ENCODE measurements around the gene XKR8. TPM values are rescaled to one million over a fixed set of nuclear protein-coding genes. Genes with fewer than 3 reads are reported as not detected.

XKR8 gene
- 2.8 and 4.0 TPM in 2 replicates for total RNA-seq (2022)
- Bru-seq, nascent RNA, result percentile 41 among the genes with signal in this experiment
- BruChase-seq, experiment 1, labeled RNA remaining after a 6-hour chase, result percentile 44 among the genes with signal in this experiment
- BruChase-seq, experiment 2, labeled RNA remaining after a 2-hour chase, result percentile 51 among the genes with signal in this experiment
- long read RNA-seq, transcript XKR8-201 (3 exons, 2,692 nt), result major isoform, 5 of 8 reads
- long read RNA-seq, partial matches to known transcripts, result 0 of 8 reads
- long read RNA-seq, other reads (novel, unspliced or antisense), result 3 of 8 reads

GRCh38 chr1:27959792-27960603 lies at the start of gene XKR8:
TSS of gene XKR8 (plus strand) at chr1:27959973. CDS start at chr1:27960070, 97 bp downstream.
- Mint-ChIP-seq H3K27ac (ENCODE audit: low read depth, unreplicated experiment) (peak within 1 kb of the TSS; percentile 93), H3K36me3 (ENCODE audit: insufficient read depth, unreplicated experiment) (peaks cover 17% of the 10 kb centered on the region), H3K9me3 (ENCODE audit: unreplicated experiment) (no peaks in the 10 kb centered on the region), H3K4me1 (ENCODE audit: insufficient read depth, unreplicated experiment) (peaks cover 15% of the 10 kb centered on the region), H3K27me3 (ENCODE audit: insufficient read depth, unreplicated experiment) (no peaks in the 10 kb centered on the region), H3K4me3 (ENCODE audit: unreplicated experiment) (peak within 1 kb of the TSS; percentile 79)
- no TSS peak for BruUV-seq (replicated peaks)
- intact Hi-C loops (cut with micrococcal nuclease), result loop anchor here (1.0 to 5.0 kb wide), 2 partner anchors 19 to 103 kb away; no protein-coding TSS in a partner anchor
- DNase-seq (ENCODE audit: unreplicated experiment), result peak; percentile 82
- peak; percentile 38 for TF ChIP-seq CTCF (IDR thresholded peaks at IDR 0.05; ENCODE audit: unreplicated experiment)
- POLR2A ChIA-PET, result interaction anchor here (0.6 to 2.6 kb wide), 11 partner anchors 8 to 187 kb away, joined by 3 to 21 read pairs (median 4); partner anchors contain the start of gene STX12
- CTCF ChIA-PET, result interaction anchor here (0.5 to 1.7 kb wide), 5 partner anchors 10 to 1522 kb away, joined by 3 to 5 read pairs (median 3); no protein-coding TSS in a partner anchor

DNA sequence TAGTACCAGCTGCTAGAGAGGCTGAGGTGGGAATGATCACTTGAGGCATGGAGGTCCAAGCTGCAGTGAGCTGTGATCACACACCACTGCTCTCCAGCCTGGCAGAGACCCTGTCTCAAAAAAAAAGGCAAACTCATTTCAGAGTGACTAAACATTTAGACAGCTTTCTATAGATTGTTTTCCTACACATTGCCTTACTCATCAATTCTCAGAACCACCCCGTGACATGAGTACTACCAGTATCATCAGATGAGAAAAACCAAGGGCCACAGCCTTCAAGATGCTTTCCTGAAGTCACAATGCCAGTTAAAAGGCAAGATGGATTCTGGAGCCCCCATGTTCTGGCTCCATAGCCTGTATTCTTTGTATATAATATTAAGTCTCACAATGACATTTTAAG lies 47.3 kb upstream of the XKR8 start:
- Mint-ChIP-seq H3K27me3 (ENCODE audit: insufficient read depth, unreplicated experiment) (no peaks in the 10 kb centered on the region), H3K27ac (ENCODE audit: low read depth, unreplicated experiment) (no peak overlapping the region), H3K4me1 (ENCODE audit: insufficient read depth, unreplicated experiment) (no peaks in the 10 kb centered on the region), H3K9me3 (ENCODE audit: unreplicated experiment) (no peaks in the 10 kb centered on the region), H3K36me3 (ENCODE audit: insufficient read depth, unreplicated experiment) (peaks cover 30% of the 10 kb centered on the region), H3K4me3 (ENCODE audit: unreplicated experiment) (no peak overlapping the region)
- intact Hi-C loops (cut with micrococcal nuclease), result no loop called here
- no peak for TF ChIP-seq CTCF (IDR thresholded peaks at IDR 0.05; ENCODE audit: unreplicated experiment)
- POLR2A ChIA-PET, result no interaction called here
- BruUV-seq (replicated peaks), result no TSS peak
- no peak for DNase-seq (ENCODE audit: unreplicated experiment)
- CTCF ChIA-PET, result no interaction called here

- Mint-ChIP-seq H3K4me3 (ENCODE audit: unreplicated experiment) (peak overlapping the region; percentile 97), H3K4me1 (ENCODE audit: insufficient read depth, unreplicated experiment) (no peaks in the 10 kb centered on the region), H3K27me3 (ENCODE audit: insufficient read depth, unreplicated experiment) (no peaks in the 10 kb centered on the region), H3K36me3 (ENCODE audit: insufficient read depth, unreplicated experiment) (peaks cover 13% of the 10 kb centered on the region), H3K27ac (ENCODE audit: low read depth, unreplicated experiment) (peak overlapping the region; percentile 93), H3K9me3 (ENCODE audit: unreplicated experiment) (no peaks in the 10 kb centered on the region)
- no TSS peak for BruUV-seq (replicated peaks)
- intact Hi-C loops (cut with micrococcal nuclease), result no loop called here
- POLR2A ChIA-PET, result no interaction called here
- CTCF ChIA-PET, result no interaction called here
- DNase-seq (ENCODE audit: unreplicated experiment), result no peak
- no peak for TF ChIP-seq CTCF (IDR thresholded peaks at IDR 0.05; ENCODE audit: unreplicated experiment)
Observed at GRCh38 chr1:27915082-27915575, 44.6 kb upstream of the XKR8 start.

DNA sequence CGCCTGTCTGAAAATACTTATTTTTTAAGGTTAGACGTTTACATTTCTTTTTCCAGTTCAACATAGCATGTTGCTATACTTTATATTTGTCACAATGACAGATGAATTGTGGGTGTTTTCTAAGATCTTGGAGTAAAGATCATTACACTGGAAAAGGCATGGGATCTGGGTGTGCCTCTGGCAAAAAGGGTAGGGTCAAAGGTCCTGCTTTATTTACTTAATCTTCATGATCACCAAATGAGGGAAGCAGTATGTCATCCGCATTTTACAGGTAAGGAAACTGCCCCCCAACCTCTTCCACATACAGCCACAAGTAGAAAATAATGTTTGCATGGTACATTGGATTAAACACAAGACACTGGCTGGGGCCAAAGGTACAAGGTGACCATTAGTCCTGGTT lies 37.5 kb upstream of the XKR8 start:
- Mint-ChIP-seq H3K27me3 (ENCODE audit: insufficient read depth, unreplicated experiment) (no peaks in the 10 kb centered on the region), H3K4me3 (ENCODE audit: unreplicated experiment) (no peak overlapping the region), H3K9me3 (ENCODE audit: unreplicated experiment) (no peaks in the 10 kb centered on the region), H3K36me3 (ENCODE audit: insufficient read depth, unreplicated experiment) (no peaks in the 10 kb centered on the region), H3K27ac (ENCODE audit: low read depth, unreplicated experiment) (no peak overlapping the region), H3K4me1 (ENCODE audit: insufficient read depth, unreplicated experiment) (no peaks in the 10 kb centered on the region)
- intact Hi-C loops (cut with micrococcal nuclease), result no loop called here
- ChIA-PET CTCF (no interaction called here), POLR2A (interaction anchor here (1.0 kb wide), 1 partner anchor 11 kb away, joined by 3 read pairs; no protein-coding TSS in a partner anchor)
- no peak for DNase-seq (ENCODE audit: unreplicated experiment)
- BruUV-seq (replicated peaks), result no TSS peak
- TF ChIP-seq CTCF (IDR thresholded peaks at IDR 0.05; ENCODE audit: unreplicated experiment), result no peak
